Ishikawa (cell line): ENCODE measurements around the gene KPTN.

Source experiments
- CEBPB ChIP-seq: IDR thresholded peaks from 2 replicates; pipeline ENCODE4 v1.6.1; 2012
- CREB1 ChIP-seq: IDR thresholded peaks from 2 replicates; pipeline ENCODE4 v1.6.1; 2012; ENCODE audit warnings: low read depth
- EGR1 ChIP-seq: IDR thresholded peaks from 2 replicates; pipeline ENCODE4 v1.6.1; 2012
- EP300 ChIP-seq: IDR thresholded peaks from 2 replicates; pipeline ENCODE4 v1.6.1; 2012; ENCODE audit warnings: borderline replicate concordance
- FOXM1 ChIP-seq: IDR thresholded peaks from 2 replicates; pipeline ENCODE4 v1.6.1; 2012; ENCODE audit warnings: low read depth, borderline replicate concordance
- NFIC ChIP-seq: IDR thresholded peaks from 2 replicates; pipeline ENCODE4 v1.6.1; 2012
- RAD21 ChIP-seq: IDR thresholded peaks from 2 replicates; pipeline ENCODE4 v1.6.1; 2012; ENCODE audit warnings: low read depth
- TAF1 ChIP-seq: IDR thresholded peaks from 2 replicates; pipeline ENCODE4 v1.6.1; 2012; ENCODE audit warnings: low read depth, mild to moderate bottlenecking
- TCF12 ChIP-seq: IDR thresholded peaks from 2 replicates; pipeline ENCODE4 v1.6.1; 2012; ENCODE audit warnings: low read depth
- TEAD4 ChIP-seq: IDR thresholded peaks from 2 replicates; pipeline ENCODE4 v1.6.1; 2012
- YY1 ChIP-seq: IDR thresholded peaks from 2 replicates; pipeline ENCODE4 v1.6.1; 2012; ENCODE audit warnings: low read depth
- ZBTB7A ChIP-seq: IDR thresholded peaks from 2 replicates; pipeline ENCODE4 v1.6.1; 2012; ENCODE audit warnings: low read depth
- TF ChIP-seq, protein P1 (sequence below): IDR thresholded peaks from 2 replicates; pipeline ENCODE4 v1.6.1; 2012
- TF ChIP-seq, protein P2 (sequence below): IDR thresholded peaks from 2 replicates; pipeline ENCODE4 v1.6.1; 2012
- TF ChIP-seq, protein P3 (sequence below): IDR thresholded peaks from 2 replicates; pipeline ENCODE4 v1.6.1; 2012; ENCODE audit warnings: low read depth, mild to moderate bottlenecking

The KPTN gene

DNA sequence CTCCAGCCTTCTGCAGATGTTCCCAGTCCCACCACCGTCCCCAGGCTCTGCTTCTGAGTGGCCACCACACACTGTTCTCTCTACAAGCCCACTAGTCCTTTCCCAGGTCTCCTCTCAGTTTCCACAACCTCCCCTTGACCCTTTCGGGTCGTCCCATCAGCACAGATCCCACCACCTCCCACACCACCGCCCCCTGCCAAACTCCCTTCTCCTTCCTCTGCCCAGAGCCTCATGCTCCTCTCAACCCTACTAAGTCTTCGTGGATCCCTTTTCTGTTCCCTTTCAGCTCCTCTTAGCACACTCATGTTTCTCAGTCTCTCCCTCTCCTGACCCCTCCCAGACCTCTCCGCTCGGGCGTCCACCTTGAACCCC lies 28.9 kb upstream of the KPTN start:
- TF ChIP-seq, protein P1, sequence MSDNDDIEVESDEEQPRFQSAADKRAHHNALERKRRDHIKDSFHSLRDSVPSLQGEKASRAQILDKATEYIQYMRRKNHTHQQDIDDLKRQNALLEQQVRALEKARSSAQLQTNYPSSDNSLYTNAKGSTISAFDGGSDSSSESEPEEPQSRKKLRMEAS = no peak
- TF ChIP-seq TCF12 = no peak
- no peak for TF ChIP-seq TEAD4
- TF ChIP-seq CREB1 = no peak
- no peak for TF ChIP-seq EP300
- TF ChIP-seq, protein P2, sequence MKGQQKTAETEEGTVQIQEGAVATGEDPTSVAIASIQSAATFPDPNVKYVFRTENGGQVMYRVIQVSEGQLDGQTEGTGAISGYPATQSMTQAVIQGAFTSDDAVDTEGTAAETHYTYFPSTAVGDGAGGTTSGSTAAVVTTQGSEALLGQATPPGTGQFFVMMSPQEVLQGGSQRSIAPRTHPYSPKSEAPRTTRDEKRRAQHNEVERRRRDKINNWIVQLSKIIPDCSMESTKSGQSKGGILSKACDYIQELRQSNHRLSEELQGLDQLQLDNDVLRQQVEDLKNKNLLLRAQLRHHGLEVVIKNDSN = no peak

DNA sequence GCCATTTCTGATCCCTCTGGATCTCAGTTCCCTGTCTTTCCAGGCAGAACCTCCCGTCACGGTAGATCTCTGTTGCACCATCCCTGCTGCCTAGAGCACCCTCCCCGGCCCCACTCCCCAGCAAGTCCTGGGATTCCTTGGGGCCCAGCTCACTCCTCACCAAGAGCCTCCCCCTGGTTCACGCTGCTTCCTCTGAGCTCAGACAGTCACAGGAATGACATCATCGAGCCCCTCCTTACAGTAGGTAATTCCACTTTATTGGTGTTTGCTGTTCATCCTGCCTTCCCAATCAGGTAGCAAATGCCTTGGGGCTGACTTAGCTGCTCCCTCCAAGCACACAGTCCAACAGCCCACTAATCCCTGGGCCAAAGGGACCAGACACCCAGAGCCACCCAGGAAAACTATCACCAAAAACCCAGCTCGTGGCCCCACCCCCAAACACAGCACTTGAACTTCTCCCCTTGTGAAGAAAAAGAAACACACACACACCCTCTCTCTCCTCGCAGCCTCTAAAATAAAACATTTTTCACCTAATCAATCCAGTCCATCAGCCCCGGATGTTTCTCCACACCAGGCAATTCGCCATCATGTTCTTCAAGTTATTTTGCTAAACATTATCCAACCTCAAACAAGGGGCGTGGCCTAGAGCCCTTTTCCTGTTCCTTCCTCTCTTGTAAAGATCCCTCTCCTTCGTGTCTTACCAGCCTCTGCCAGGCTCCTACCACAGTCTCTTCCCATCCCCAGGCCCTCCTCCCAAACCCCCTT lies 28.3 kb upstream of the KPTN start:
- TF ChIP-seq ZBTB7A = no peak
- TF ChIP-seq, protein P2 = no peak
- TF ChIP-seq TCF12 = no peak
- TF ChIP-seq RAD21 = no peak
- TF ChIP-seq EP300 = no peak
- no peak for TF ChIP-seq CEBPB
- TF ChIP-seq CREB1 = no peak
- TF ChIP-seq TEAD4 = no peak
- TF ChIP-seq TAF1 = no peak
- TF ChIP-seq, protein P1 = no peak
- no peak for TF ChIP-seq NFIC
- TF ChIP-seq FOXM1 = no peak
- TF ChIP-seq YY1 = no peak
- TF ChIP-seq, protein P3, sequence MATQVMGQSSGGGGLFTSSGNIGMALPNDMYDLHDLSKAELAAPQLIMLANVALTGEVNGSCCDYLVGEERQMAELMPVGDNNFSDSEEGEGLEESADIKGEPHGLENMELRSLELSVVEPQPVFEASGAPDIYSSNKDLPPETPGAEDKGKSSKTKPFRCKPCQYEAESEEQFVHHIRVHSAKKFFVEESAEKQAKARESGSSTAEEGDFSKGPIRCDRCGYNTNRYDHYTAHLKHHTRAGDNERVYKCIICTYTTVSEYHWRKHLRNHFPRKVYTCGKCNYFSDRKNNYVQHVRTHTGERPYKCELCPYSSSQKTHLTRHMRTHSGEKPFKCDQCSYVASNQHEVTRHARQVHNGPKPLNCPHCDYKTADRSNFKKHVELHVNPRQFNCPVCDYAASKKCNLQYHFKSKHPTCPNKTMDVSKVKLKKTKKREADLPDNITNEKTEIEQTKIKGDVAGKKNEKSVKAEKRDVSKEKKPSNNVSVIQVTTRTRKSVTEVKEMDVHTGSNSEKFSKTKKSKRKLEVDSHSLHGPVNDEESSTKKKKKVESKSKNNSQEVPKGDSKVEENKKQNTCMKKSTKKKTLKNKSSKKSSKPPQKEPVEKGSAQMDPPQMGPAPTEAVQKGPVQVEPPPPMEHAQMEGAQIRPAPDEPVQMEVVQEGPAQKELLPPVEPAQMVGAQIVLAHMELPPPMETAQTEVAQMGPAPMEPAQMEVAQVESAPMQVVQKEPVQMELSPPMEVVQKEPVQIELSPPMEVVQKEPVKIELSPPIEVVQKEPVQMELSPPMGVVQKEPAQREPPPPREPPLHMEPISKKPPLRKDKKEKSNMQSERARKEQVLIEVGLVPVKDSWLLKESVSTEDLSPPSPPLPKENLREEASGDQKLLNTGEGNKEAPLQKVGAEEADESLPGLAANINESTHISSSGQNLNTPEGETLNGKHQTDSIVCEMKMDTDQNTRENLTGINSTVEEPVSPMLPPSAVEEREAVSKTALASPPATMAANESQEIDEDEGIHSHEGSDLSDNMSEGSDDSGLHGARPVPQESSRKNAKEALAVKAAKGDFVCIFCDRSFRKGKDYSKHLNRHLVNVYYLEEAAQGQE = no peak
- TF ChIP-seq EGR1 = no peak

DNA sequence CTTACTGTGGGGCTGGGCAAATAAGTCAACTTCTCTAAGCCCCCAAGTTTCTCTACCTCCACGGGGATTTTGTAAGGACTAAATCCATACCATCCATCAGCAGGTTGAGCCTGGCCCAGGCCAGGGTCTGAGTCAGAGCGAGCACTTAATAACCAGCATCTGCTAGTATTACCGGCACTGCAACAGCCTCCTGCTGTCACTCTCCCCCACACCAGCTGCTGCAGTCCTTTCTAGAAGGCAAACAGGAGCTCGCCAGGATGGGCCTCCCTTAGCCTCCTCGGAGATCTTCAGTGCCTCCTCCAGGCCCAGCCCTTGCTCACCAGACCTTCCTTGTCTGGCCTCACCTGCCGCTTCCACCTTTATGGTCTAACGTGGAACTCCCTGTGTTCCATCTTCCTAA lies 27.7 kb upstream of the KPTN start:
- TF ChIP-seq, protein P1 = no peak
- no peak for TF ChIP-seq TEAD4
- no peak for TF ChIP-seq FOXM1

DNA sequence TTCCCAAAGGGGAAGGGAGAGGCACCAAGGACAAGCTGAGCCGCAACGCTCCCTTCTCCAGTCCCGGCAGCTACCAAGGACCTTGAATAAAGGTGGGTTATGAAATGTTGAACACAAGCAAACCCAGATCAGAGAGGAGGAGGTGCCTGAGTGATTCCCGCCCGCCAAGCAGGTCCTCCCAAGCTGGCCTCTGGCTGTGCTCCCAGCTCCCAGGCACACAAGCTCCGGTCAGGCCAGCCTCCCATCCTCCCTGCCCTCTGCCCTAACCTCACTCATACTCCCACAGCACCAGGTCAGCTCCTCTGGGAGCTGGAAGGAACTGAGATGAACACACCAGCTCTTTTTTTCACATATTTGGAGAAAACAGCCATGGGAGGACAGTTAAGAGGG lies 27.1 kb upstream of the KPTN start:
- TF ChIP-seq YY1 (no peak), EGR1 (no peak), EP300 (no peak), NFIC (no peak), TEAD4 (no peak), TAF1 (no peak), RAD21 (no peak)
- TF ChIP-seq, protein P3 = no peak

DNA sequence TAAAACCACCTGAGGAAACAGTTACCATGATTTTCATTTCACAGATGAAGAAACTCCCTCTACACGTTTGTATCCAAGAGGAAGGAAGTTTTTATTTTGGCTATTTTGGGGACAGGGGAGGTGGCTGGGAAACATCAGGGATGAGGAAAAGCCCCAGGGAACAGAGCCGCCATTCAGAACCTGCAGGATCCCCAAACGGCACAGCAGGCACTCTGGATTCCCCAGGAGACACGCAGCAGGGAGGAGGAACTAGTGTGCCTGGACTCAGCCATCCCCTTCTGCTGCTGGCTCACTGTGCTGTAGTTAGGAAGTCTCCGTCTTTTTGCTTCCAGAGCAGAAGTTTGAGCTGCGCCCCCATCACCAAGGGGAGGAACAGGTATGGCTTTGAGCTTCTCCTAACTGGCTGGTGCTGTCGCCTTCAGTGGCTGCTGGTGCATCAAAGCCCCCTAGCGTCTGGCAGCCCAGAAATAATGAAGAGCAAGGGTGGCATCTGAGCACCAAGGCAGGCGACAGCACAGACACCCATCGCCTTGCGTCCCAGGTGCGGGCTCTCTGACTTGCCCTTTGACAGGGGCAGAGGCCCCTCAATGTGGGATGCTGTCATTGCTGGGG lies 26.6 kb upstream of the KPTN start:
- TF ChIP-seq TCF12 = no peak
- no peak for TF ChIP-seq EGR1
- TF ChIP-seq TEAD4 = no peak
- TF ChIP-seq, protein P1 = no peak
- TF ChIP-seq, protein P2 = no peak
- TF ChIP-seq RAD21 = no peak
- no peak for TF ChIP-seq TAF1
- TF ChIP-seq NFIC = no peak
- no peak for TF ChIP-seq ZBTB7A
- no peak for TF ChIP-seq FOXM1
- TF ChIP-seq, protein P3 = no peak
- TF ChIP-seq CEBPB = no peak
- TF ChIP-seq CREB1 = no peak
- TF ChIP-seq YY1 = no peak
- TF ChIP-seq EP300 = no peak
